HG03097 (cell line): ENCODE measurements around the gene ZNF385B.

Source experiments
- ATAC-seq: cut with Tn5 transposase; IDR thresholded peaks from one replicate; pipeline ENCODE4 v1.9.1; 2021; ENCODE audit not compliant: unreplicated experiment, low FRiP score

The ZNF385B gene

DNA sequence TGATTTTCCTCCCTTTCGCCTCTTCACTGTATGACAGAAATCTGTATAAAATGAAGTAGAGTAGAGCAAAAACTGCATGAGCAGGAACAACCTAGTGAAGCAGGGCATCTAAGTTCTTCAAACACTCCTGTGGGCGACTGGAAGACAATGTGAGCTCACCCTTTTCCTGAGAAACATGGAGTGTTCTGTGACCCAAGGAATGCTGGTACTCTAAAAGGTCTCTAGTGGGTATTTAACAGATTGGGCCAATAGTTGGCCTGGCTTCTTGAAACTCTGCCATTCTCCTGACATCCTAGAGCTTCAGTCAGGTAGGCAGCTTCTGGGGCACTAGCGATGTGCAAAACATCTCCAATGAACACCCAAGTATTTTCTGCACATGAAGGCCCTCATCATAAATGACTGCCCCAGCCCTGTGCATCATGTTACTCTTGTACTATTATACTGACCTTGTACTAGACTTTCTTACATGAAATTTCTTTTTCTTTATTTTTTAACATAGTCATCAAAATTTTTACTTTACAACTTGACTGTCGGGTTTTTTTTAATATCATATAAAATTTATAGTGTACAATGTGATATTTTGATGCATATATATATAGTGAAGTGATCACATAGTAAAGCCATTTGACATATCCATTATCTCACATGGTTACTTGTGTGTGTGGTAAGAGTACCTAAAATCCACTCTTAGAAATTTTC is 302.2 kb downstream of the ZNF385B start:
- no peak for ATAC-seq

- ATAC-seq: no peak
Measured at GRCh38 chr2:179558010-179558934, 303.1 kb downstream of the ZNF385B start.

DNA sequence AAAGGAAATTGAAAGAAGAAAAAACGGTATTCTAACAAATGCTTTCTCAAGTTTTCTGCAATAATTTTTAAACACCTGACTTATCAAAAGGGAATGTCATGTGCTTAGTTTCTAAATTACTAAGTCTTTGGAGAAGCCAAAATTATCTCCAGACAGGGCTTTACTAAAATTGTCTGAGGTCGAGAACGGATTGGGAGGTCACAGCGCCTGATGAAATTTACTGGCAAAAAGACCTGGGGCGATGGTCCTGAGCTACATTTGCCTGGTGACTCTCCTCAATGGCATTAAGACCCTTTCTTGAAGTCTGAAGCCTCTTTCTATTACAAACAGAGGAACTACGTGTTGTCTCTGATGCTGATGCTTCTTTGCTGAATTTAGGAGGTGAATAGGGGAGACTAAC is 305.0 kb downstream of the ZNF385B start:
- no peak for ATAC-seq

- no peak for ATAC-seq
Measured at GRCh38 chr2:179555691-179556283, 305.6 kb downstream of the ZNF385B start.

DNA sequence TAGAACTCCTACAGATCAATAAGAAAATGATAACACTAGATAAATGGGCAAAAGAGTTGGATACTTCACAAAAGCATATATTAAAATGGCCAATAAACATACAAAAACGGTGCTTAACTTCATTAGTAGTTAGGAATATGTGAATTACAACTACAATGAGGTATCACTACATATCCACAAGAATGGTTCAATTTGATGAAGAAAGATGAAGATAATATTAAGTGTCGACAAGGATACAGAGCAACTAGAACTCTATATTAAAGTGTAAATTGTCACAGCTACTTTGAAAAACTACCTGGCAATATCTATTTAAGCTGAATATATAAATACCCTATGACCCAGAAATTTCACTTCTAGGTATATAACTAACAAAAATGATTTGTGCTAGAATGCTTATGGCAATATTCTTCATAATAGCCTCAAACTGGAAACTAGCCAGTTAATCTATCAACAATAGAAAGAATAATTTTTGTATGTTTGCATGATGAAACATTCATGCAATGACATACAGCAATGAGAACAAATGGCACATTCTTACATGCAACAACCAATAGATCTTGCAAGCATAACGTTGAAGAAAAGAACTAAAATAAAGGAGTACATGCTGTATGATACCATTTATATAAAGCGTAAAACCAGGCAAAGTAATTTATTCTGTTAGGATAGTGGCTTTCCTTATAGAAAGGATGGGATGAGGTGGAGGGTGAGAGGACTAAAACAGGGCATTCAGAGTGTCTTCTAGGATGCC is 306.6 kb downstream of the ZNF385B start:
- no peak for ATAC-seq

DNA sequence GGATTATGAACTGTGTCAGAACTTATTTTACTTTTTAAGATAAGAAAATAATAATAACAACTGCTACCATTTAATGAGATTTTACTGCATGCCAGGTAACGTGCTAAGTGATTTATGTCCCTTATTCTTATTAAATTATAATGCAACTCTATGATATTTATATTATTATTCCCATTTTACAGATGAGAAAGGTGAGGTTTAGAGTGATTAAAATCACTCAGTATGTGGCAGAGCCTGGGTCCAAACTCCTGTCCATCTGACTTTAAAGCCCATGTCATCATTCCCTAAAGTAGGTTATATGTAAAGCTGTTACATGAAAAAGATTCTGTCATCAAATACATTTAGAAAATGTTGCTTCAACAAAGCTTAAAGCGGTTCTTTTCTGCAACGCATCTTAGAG is 308.0 kb downstream of the ZNF385B start:
- ATAC-seq: no peak

DNA sequence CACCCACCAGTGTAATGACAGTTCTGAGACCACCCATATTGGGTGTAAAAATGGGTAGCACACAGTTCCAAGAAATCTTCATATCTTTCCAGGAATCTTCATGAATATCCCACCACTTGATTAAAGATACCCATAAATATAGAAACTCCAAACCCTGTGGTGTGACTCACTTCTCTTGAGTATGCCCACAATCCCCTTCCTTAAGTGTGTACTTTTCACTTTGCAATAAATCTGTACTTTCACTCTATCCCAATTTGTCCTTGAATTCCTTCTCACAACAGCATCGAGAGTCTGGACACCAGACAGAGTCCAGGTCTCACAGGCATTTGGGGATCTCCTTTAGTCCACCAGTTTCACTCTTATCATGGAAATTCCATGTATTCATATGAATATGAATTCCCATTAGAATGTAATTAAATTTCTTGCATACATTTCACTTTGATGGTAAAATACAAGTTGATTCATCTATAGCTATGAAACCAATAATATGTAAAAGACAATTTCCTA is 309.8 kb downstream of the ZNF385B start:
- ATAC-seq: no peak

- no peak for ATAC-seq
Measured at GRCh38 chr2:179550849-179551248, 310.6 kb downstream of the ZNF385B start.

- ATAC-seq: no peak
Measured at GRCh38 chr2:179550214-179550613, 311.2 kb downstream of the ZNF385B start.

DNA sequence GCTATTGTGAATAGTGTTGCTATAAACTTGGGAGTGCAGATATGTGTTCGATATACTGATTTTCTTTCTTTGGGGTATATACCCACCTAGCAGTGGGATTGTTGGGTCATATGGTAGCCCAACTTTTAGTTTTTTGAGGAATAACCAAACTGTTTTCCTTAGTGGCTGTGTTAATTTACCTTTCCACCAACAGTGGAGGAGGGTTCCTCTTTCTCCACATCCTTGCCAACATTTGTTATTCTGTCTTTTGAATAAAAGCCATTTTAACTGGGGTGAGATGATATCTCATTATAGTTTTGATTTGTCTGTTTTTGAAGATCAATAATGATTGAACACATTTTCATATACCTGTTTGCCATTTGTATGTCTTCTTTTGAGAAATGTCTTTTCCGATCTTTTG is 314.8 kb downstream of the ZNF385B start:
- no peak for ATAC-seq

GRCh38 chr2:179545024-179545423 is 316.4 kb downstream of the ZNF385B start:
- ATAC-seq: no peak

- ATAC-seq: no peak
Measured at GRCh38 chr2:179543361-179543901, 318.0 kb downstream of the ZNF385B start.

DNA sequence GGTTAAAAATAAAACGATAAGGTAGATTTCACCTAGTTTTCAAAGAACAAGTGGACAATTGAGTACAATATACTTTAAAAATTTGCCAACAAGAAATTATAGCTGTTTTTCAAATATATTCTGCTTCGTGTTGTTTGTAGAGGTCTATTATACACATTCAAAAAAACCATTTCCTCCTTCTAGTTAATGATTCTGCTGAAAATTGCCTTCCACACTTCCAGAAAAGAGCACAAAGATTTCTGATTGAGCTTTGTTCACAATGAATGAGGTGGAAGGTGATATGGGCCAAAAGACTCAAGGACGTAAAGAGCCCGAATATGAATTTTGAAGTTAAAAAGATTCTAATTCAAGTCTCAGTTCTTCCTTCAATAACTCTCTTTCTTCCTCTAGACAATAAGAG is 319.8 kb downstream of the ZNF385B start:
- no peak for ATAC-seq

- no peak for ATAC-seq
Measured at GRCh38 chr2:179539124-179539511, 322.3 kb downstream of the ZNF385B start.

DNA sequence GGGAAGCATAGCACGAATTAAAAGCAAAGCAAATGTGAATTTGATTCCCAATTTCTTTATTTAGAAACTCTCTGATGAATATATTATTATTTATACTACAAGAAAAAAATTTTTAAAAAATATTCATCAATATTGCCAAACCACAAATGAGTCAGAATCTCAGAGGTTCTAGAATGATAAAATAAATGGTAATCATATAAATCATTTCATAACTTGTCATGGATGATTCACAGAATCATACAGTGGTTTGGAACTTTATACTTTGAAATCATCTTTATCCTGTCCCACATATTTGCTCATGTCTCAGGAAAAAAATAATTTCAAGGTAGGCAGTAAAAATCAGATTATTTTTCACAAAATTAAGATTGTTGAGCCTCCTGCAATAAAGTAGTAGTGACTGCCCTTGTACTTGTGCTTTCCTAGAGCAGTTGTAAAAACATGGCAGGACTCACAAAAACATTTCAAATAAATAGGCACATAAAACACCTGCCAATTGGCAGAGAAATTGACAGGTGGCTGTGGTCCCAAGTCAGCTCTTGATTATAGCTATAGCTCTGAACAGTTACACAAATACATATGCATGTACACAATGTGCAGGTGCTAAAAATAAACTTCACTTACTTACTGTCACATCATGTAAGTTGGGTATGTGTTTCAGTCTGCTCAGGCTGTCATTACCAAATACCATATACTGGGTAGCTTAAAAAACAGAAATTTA is 322.8 kb downstream of the ZNF385B start:
- no peak for ATAC-seq

GRCh38 chr2:179536185-179536584 is 325.2 kb downstream of the ZNF385B start:
- ATAC-seq: no peak

DNA sequence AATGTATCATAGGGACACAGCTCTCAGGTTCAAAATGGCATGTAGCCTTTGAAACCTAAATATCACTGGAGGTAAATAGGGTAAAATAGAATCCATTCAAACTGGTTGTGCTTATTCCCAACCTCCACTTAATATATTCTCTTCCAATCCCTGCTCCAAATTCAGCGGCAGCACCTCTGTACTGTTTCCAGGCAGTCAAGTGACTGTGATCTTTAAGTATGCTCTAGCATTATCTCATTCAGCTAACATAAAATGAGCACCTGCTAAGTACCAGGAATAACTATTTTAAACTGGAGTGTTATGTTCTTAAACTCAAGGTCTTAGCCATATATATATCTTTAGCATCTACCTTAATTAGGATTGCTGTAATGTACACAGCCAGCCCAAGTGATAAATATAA is 327.5 kb downstream of the ZNF385B start:
- ATAC-seq: no peak

DNA sequence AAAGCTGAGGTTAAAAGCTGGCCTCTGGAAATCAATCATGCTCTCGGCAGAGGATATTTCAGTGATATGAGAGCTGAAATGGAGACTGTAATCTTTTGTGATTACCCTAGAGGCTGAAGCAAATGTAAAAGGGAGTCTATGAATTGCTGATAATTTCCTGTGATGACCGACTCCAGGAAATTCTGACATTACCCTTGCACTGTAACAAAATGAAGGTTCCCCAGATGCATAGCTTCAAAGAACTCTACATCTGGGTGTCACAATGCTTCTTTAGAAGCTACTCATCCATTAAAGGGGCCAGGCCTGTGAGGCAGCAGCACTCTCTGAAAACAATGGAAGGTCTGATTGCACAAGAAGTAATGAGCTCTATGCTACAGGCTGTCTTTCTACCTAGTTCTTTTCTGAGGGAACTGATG is 328.5 kb downstream of the ZNF385B start:
- ATAC-seq: no peak

GRCh38 chr2:179528576-179529069 is 332.8 kb downstream of the ZNF385B start:
- no peak for ATAC-seq
